K562 (cell line): Measurements from ENCODE around the gene GOLPH3. TPM values are rescaled to one million over a fixed set of nuclear protein-coding genes. Genes with fewer than 3 reads are reported as not detected.
A peak's percentile ranks its signal among the peaks of the same experiment; 100 is the strongest.

ENCODE experiments used
- ATAC-seq: fragments of 200-7000 bp; cut with Tn5 transposase; 3 replicates; pipeline ENCODE4 v1.9.1; 2020; ENCODE audit warnings: moderate library complexity
- BruUV-seq: library from RNA; stranded (reverse); fragments of 400-500 nt; replicated peaks from 2 replicates; lab custom pipeline; 2021; lab: Mats Ljungman, UMichigan
- CTCF ChIA-PET: fragments of 300-600 bp; formaldehyde crosslinking; extraction: SDS; loops from one replicate; lab custom pipeline; 2021; ENCODE audit warnings: low intra/inter-chr PET ratio; lab: Yijun Ruan, JAX
- POLR2A ChIA-PET: fragments of 300-600, 350-650 bp; sonication (Branson Sonifier 250); formaldehyde crosslinking; extraction: SDS; loops from one replicate; lab custom pipeline; 2021; ENCODE audit warnings: antibody characterized with exemption, inconsistent platforms; lab: Yijun Ruan, JAX
- DNase-seq, 4 experiments: peaks; one replicate each; pipeline versions ENCODE4 v3.0.0 to v3.0.0-alpha.2; 2011 to 2018; ENCODE audit warnings: low spot score in 3 of 4, mixed read lengths in 3 of 4; ENCODE audit errors: extremely low read depth in 1 of 4
- FAIRE-seq: peaks from 2 replicates; lab custom pipeline; 2011; peaks lifted over from hg19 to GRCh38; lab: Jason Lieb, UNC
- H2AFZ ChIP-seq: 2 replicates; pipeline ENCODE4 v1.6.0; 2011; ENCODE audit warnings: low read depth, low read length, control low read depth, inconsistent platforms
- H3K27ac ChIP-seq: fragments of 200-600 bp; 3 replicates; pipeline ENCODE4 v1.8.0; 2011; ENCODE audit warnings: low read depth, mild to moderate bottlenecking, control low read depth, inconsistent platforms, low read length, moderate library complexity, mixed read lengths; ENCODE audit errors: extremely low read depth
- H3K27me3 ChIP-seq, 2 experiments: fragments of 300-600 bp in 1 of 2; 2 replicates in 1 of 2; 3 replicates in 1 of 2; pipeline versions ENCODE4 v1.6.0 to v1.8.0; 2011; ENCODE audit warnings: inconsistent platforms in 2 of 2, low read length in 2 of 2, mild to moderate bottlenecking in 1 of 2, mixed read lengths in 1 of 2, moderate library complexity in 1 of 2; ENCODE audit not compliant: control insufficient read depth in 2 of 2, insufficient read depth in 2 of 2
- H3K36me3 ChIP-seq: fragments of 300-600 bp; 3 replicates; pipeline ENCODE4 v1.8.0; 2011; ENCODE audit warnings: mild to moderate bottlenecking, low read length, inconsistent platforms; ENCODE audit not compliant: control insufficient read depth, insufficient read depth
- H3K4me1 ChIP-seq, 2 experiments: fragments of 200-600 bp in 1 of 2; replicated peaks in 1 of 2; 2 replicates in 1 of 2; 3 replicates in 1 of 2; pipeline versions ENCODE4 v1.5.1 to v1.8.0; 2011; ENCODE audit warnings: inconsistent platforms in 2 of 2, low read length in 2 of 2, mild to moderate bottlenecking in 1 of 2, mixed read lengths in 1 of 2, moderate library complexity in 1 of 2; ENCODE audit not compliant: control insufficient read depth in 2 of 2, insufficient read depth in 2 of 2
- H3K4me2 ChIP-seq: 2 replicates; pipeline ENCODE4 v1.6.1; 2011; ENCODE audit warnings: low read length, control low read depth, inconsistent platforms, mixed read lengths; ENCODE audit not compliant: insufficient read depth
- H3K4me3 ChIP-seq: fragments of 200-600 bp; sonication (generic), shearing (Covaris generic); 2 replicates; pipeline ENCODE4 v1.5.1; 2016; ENCODE audit warnings: control low read depth, inconsistent platforms
- H3K79me2 ChIP-seq: fragments of 200-600 bp; 3 replicates; pipeline ENCODE4 v1.8.0; 2011; ENCODE audit warnings: low read length, inconsistent platforms; ENCODE audit not compliant: control insufficient read depth, insufficient read depth
- H3K9ac ChIP-seq, 2 experiments: 2 replicates each; pipeline versions ENCODE4 v1.6.0 to v1.6.1; 2011; ENCODE audit warnings: low read depth in 2 of 2, low read length in 2 of 2, control low read depth in 1 of 2, inconsistent platforms in 1 of 2, mild to moderate bottlenecking in 1 of 2, mixed read lengths in 1 of 2; ENCODE audit not compliant: insufficient read depth in 1 of 2
- H3K9me1 ChIP-seq: one replicate; pipeline ENCODE4 v1.6.0; 2011; ENCODE audit warnings: inconsistent platforms, mild to moderate bottlenecking, low read length, moderate library complexity; ENCODE audit not compliant: control insufficient read depth, insufficient read depth
- H3K9me3 ChIP-seq: replicated peaks from 2 replicates; pipeline ENCODE4 v1.5.1; 2011; ENCODE audit warnings: low read depth, low read length, inconsistent platforms; ENCODE audit not compliant: control insufficient read depth, insufficient read depth
- H4K20me1 ChIP-seq: replicated peaks from 2 replicates; pipeline ENCODE4 v1.6.1; 2011; ENCODE audit warnings: low read length, inconsistent platforms, mixed read lengths; ENCODE audit not compliant: control insufficient read depth, insufficient read depth
- FOXO4 ChIP-seq: fragments of 450-650 bp; formaldehyde crosslinking; IDR thresholded peaks from 2 replicates; pipeline ENCODE4 v1.4.0; 2020; ENCODE audit warnings: mild to moderate bottlenecking, moderate library complexity
- ID3 ChIP-seq, 2 experiments: fragments of 250-450 bp in 1 of 2; fragments of 450-650 bp in 1 of 2; sonication (Bioruptor Pico) in 1 of 2; IDR thresholded peaks; 2 replicates each; pipeline versions ENCODE4 v1.6.1 to v1.8.0; 2016 to 2021; ENCODE audit warnings: mild to moderate bottlenecking in 2 of 2, moderate library complexity in 2 of 2, missing compliant biosample characterization in 1 of 2, missing genetic modification characterization in 1 of 2
- MBD1 ChIP-seq: fragments of 250-450 bp; sonication (Bioruptor Pico); IDR thresholded peaks from 2 replicates; pipeline ENCODE4 v1.8.0; 2022; ENCODE audit warnings: inconsistent platforms
- MTA3 ChIP-seq: fragments of 450-650 bp; formaldehyde crosslinking; IDR thresholded peaks from 2 replicates; pipeline ENCODE4 v1.6.1; 2017; ENCODE audit warnings: mild to moderate bottlenecking, borderline replicate concordance
- RAD21 ChIP-seq, 2 experiments: fragments of 250-450 bp in 1 of 2; fragments of 450-650 bp in 1 of 2; sonication (Bioruptor Pico) in 1 of 2; formaldehyde crosslinking in 1 of 2; IDR thresholded peaks in 1 of 2; conservative IDR thresholded peaks in 1 of 2; 2 replicates each; pipeline versions ENCODE4 v1.4.0 to v1.8.0; 2020 to 2022; ENCODE audit warnings: mild to moderate bottlenecking in 2 of 2, moderate library complexity in 1 of 2
- ZEB2 ChIP-seq: fragments of 450-650 bp; IDR thresholded peaks from 2 replicates; pipeline ENCODE4 v1.6.1; 2016
- ZNF609 ChIP-seq: sonication (generic); formaldehyde crosslinking; IDR thresholded peaks from 2 replicates; pipeline ENCODE4 v1.8.1; 2023; ENCODE audit warnings: missing genetic modification reagents, mild to moderate bottlenecking, borderline replicate concordance
- ZNF699 ChIP-seq: fragments of 250-450 bp; sonication (Bioruptor Pico); IDR thresholded peaks from 2 replicates; pipeline ENCODE4 v1.8.0; 2021; ENCODE audit warnings: mild to moderate bottlenecking, moderate library complexity; ENCODE audit not compliant: insufficient replicate concordance
- ZNF830 ChIP-seq: fragments of 250-450 bp; sonication (Bioruptor Pico); IDR thresholded peaks from 2 replicates; pipeline ENCODE4 v1.5.0; 2021; ENCODE audit warnings: mild to moderate bottlenecking
- WGBS: fragments of 100-300 bp; shearing (Covaris generic); methylation state at CpG from one replicate; pipeline ENCODE4 v1.1.6; 2016; ENCODE audit warnings: low coverage, mixed read lengths; ENCODE audit not compliant: insufficient coverage; ENCODE audit errors: missing lambda C conversion rate; 5-methylcytosine and 5-hydroxymethylcytosine counted together
- in situ Hi-C: fragments of 300-500 bp; cut with MboI; formaldehyde crosslinking; loops from 4 replicates; pipeline ENCODE4 v1.15.0; 2018; ENCODE audit warnings: inconsistent platforms, mixed read lengths
- intact Hi-C: fragments of 100-400 bp; cut with micrococcal nuclease; formaldehyde crosslinking; loops from 2 replicates; pipeline ENCODE4 v1.14.2; 2022
- polyA plus RNA-seq, 8 experiments: library from polyadenylated mRNA; depleted of rRNA in 4 of 8; stranded (reverse) in 5 of 8; unstranded in 3 of 8; fragments of >200 nt; fragmentation: Nextera tagmentation in 2 of 8; fragmentation: Illumina TruSeq in 1 of 8; extraction: Ambion mirVana in 2 of 8; extraction: Trizol in 1 of 8; gene quantifications; 2 replicates each; pipeline versions ENCODE4 v1.2.1 to v1.2.3, GENCODE V29; 2011 to 2014; ENCODE audit warnings: inconsistent platforms in 1 of 8, missing spikeins in 1 of 8
- total RNA-seq, 7 experiments: library from RNA; depleted of rRNA in 6 of 7; stranded (reverse); fragments of >200 nt in 6 of 7; fragmentation: Illumina TruSeq in 2 of 7; extraction: Trizol in 2 of 7; gene quantifications; 2 replicates each; pipeline versions ENCODE4 v1.2.1 to v1.2.3, GENCODE V29; 2011 to 2021; ENCODE audit warnings: low replicate concordance in 1 of 7

The GOLPH3 gene
- total and polyA plus RNA-seq, 9 of the 15 experiments (the other 6 are each of a cell fraction or from before 2014, with no cell fraction given): 18.8 to 94.6 (median 55.1) TPM

GRCh38 chr5:32190095-32190494, 16.0 kb upstream of the GOLPH3 start:
- H2AFZ ChIP-seq: peak overlapping the region; percentile 34; the same call in 1 of the 2 replicates
- peak; percentile 22; the same call in 1 of the 3 replicates for ATAC-seq
- no TSS peak for BruUV-seq
- H3K4me2 ChIP-seq: no peak overlapping the region
- H3K79me2 ChIP-seq: no peaks in the 10 kb centered on the region
- CTCF ChIA-PET: no interaction called here
- no peak overlapping the region for H3K4me3 ChIP-seq
- no peak overlapping the region for H3K27ac ChIP-seq
- H3K9ac ChIP-seq: no peak overlapping the region
- H3K9me1 ChIP-seq: no peaks in the 10 kb centered on the region
- POLR2A ChIA-PET: interaction anchor here (0.6 to 3.0 kb wide), 7 partner anchors 10 to 494 kb away, joined by 3 to 10 read pairs (median 4); partner anchors contain the start of gene GOLPH3
- peaks cover 5 to 8% of the 10 kb centered on the region in 2 experiments; a peak in 2 of 5 replicates for H3K4me1 ChIP-seq
- no peaks in the 10 kb centered on the region for H3K9me3 ChIP-seq
- no peak for DNase-seq
- in situ Hi-C loops (no loop called here), intact Hi-C loops (no loop called here)
- H3K36me3 ChIP-seq: no peaks in the 10 kb centered on the region
- WGBS: 56% methylated on average over 5 of the region's 5 CpGs
- no peak for FAIRE-seq
- no peaks in the 10 kb centered on the region for H3K27me3 ChIP-seq
- no peaks in the 10 kb centered on the region for H4K20me1 ChIP-seq
- TF ChIP-seq ZNF830 (CRISPR knock-in tag): no peak
- no peak for TF ChIP-seq MBD1 (CRISPR knock-in tag)
- no peak for TF ChIP-seq MTA3
- no peak for TF ChIP-seq FOXO4
- TF ChIP-seq ID3 (CRISPR knock-in tag; IDR thresholded peaks at IDR 0.05): no peak
- TF ChIP-seq ID3 (tag; IDR thresholded peaks at IDR 0.05): no peak
- no peak for TF ChIP-seq RAD21 (CRISPR knock-in tag; conservative IDR thresholded peaks at IDR 0.05 in 1 of 2, IDR thresholded peaks at IDR 0.05 in 1 of 2)
- TF ChIP-seq ZEB2: no peak
- no peak for TF ChIP-seq ZNF699 (CRISPR knock-in tag)
- TF ChIP-seq ZNF609 (CRISPR knock-in tag): no peak
